K562 (cell line): ENCODE measurements around the gene CCDC68. TPM values are rescaled to one million over a fixed set of nuclear protein-coding genes. Genes with fewer than 3 reads are reported as not detected.

Source experiments
- ATAC-seq: fragments of 200-7000 bp; cut with Tn5 transposase; 3 replicates; pipeline ENCODE4 v1.9.1; 2020; ENCODE audit warnings: moderate library complexity
- BruUV-seq: library from RNA; stranded (reverse); fragments of 400-500 nt; replicated peaks from 2 replicates; lab custom pipeline; 2021; lab: Mats Ljungman, UMichigan
- CTCF ChIA-PET: fragments of 300-600 bp; formaldehyde crosslinking; extraction: SDS; loops from one replicate; lab custom pipeline; 2021; ENCODE audit warnings: low intra/inter-chr PET ratio; lab: Yijun Ruan, JAX
- POLR2A ChIA-PET: fragments of 300-600, 350-650 bp; sonication (Branson Sonifier 250); formaldehyde crosslinking; extraction: SDS; loops from one replicate; lab custom pipeline; 2021; ENCODE audit warnings: antibody characterized with exemption, inconsistent platforms; lab: Yijun Ruan, JAX
- DNase-seq, 4 experiments: peaks; one replicate each; pipeline versions ENCODE4 v3.0.0 to v3.0.0-alpha.2; 2011 to 2018; ENCODE audit warnings: low spot score in 3 of 4, mixed read lengths in 3 of 4; ENCODE audit errors: extremely low read depth in 1 of 4
- FAIRE-seq: peaks from 2 replicates; lab custom pipeline; 2011; peaks lifted over from hg19 to GRCh38; lab: Jason Lieb, UNC
- H2AFZ ChIP-seq: 2 replicates; pipeline ENCODE4 v1.6.0; 2011; ENCODE audit warnings: low read depth, low read length, control low read depth, inconsistent platforms
- H3K27ac ChIP-seq: fragments of 200-600 bp; 3 replicates; pipeline ENCODE4 v1.8.0; 2011; ENCODE audit warnings: low read depth, mild to moderate bottlenecking, control low read depth, inconsistent platforms, low read length, moderate library complexity, mixed read lengths; ENCODE audit errors: extremely low read depth
- H3K27me3 ChIP-seq, 2 experiments: fragments of 300-600 bp in 1 of 2; 2 replicates in 1 of 2; 3 replicates in 1 of 2; pipeline versions ENCODE4 v1.6.0 to v1.8.0; 2011; ENCODE audit warnings: inconsistent platforms in 2 of 2, low read length in 2 of 2, mild to moderate bottlenecking in 1 of 2, mixed read lengths in 1 of 2, moderate library complexity in 1 of 2; ENCODE audit not compliant: control insufficient read depth in 2 of 2, insufficient read depth in 2 of 2
- H3K36me3 ChIP-seq: fragments of 300-600 bp; 3 replicates; pipeline ENCODE4 v1.8.0; 2011; ENCODE audit warnings: mild to moderate bottlenecking, low read length, inconsistent platforms; ENCODE audit not compliant: control insufficient read depth, insufficient read depth
- H3K4me1 ChIP-seq, 2 experiments: fragments of 200-600 bp in 1 of 2; replicated peaks in 1 of 2; 2 replicates in 1 of 2; 3 replicates in 1 of 2; pipeline versions ENCODE4 v1.5.1 to v1.8.0; 2011; ENCODE audit warnings: inconsistent platforms in 2 of 2, low read length in 2 of 2, mild to moderate bottlenecking in 1 of 2, mixed read lengths in 1 of 2, moderate library complexity in 1 of 2; ENCODE audit not compliant: control insufficient read depth in 2 of 2, insufficient read depth in 2 of 2
- H3K4me2 ChIP-seq: 2 replicates; pipeline ENCODE4 v1.6.1; 2011; ENCODE audit warnings: low read length, control low read depth, inconsistent platforms, mixed read lengths; ENCODE audit not compliant: insufficient read depth
- H3K4me3 ChIP-seq: fragments of 200-600 bp; sonication (generic), shearing (Covaris generic); 2 replicates; pipeline ENCODE4 v1.5.1; 2016; ENCODE audit warnings: control low read depth, inconsistent platforms
- H3K79me2 ChIP-seq: fragments of 200-600 bp; 3 replicates; pipeline ENCODE4 v1.8.0; 2011; ENCODE audit warnings: low read length, inconsistent platforms; ENCODE audit not compliant: control insufficient read depth, insufficient read depth
- H3K9ac ChIP-seq, 2 experiments: 2 replicates each; pipeline versions ENCODE4 v1.6.0 to v1.6.1; 2011; ENCODE audit warnings: low read depth in 2 of 2, low read length in 2 of 2, control low read depth in 1 of 2, inconsistent platforms in 1 of 2, mild to moderate bottlenecking in 1 of 2, mixed read lengths in 1 of 2; ENCODE audit not compliant: insufficient read depth in 1 of 2
- H3K9me1 ChIP-seq: one replicate; pipeline ENCODE4 v1.6.0; 2011; ENCODE audit warnings: inconsistent platforms, mild to moderate bottlenecking, low read length, moderate library complexity; ENCODE audit not compliant: control insufficient read depth, insufficient read depth
- H3K9me3 ChIP-seq: replicated peaks from 2 replicates; pipeline ENCODE4 v1.5.1; 2011; ENCODE audit warnings: low read depth, low read length, inconsistent platforms; ENCODE audit not compliant: control insufficient read depth, insufficient read depth
- H4K20me1 ChIP-seq: replicated peaks from 2 replicates; pipeline ENCODE4 v1.6.1; 2011; ENCODE audit warnings: low read length, inconsistent platforms, mixed read lengths; ENCODE audit not compliant: control insufficient read depth, insufficient read depth
- ARID1B ChIP-seq: fragments of 450-650 bp; IDR thresholded peaks from 2 replicates; pipeline ENCODE4 v1.6.1; 2016; ENCODE audit warnings: antibody characterized with exemption, mild to moderate bottlenecking, inconsistent platforms
- EP300 ChIP-seq: IDR thresholded peaks from 2 replicates; pipeline ENCODE4 v1.6.1; 2012; ENCODE audit warnings: low read length, improper control_type of control experiment
- FOSL1 ChIP-seq: fragments of 200-800 bp; sonication (Bioruptor generic); conservative IDR thresholded peaks from 2 replicates; pipeline ENCODE4 v1.6.1; 2016; ENCODE audit warnings: missing genetic modification characterization, missing compliant biosample characterization
- GTF2E2 ChIP-seq: fragments of 200-800 bp; sonication (Bioruptor generic); IDR thresholded peaks from 2 replicates; pipeline ENCODE4 v1.6.1; 2016; ENCODE audit warnings: missing genetic modification characterization, missing compliant biosample characterization
- JUND ChIP-seq, 2 experiments: IDR thresholded peaks; 2 replicates in 1 of 2; 3 replicates in 1 of 2; pipeline ENCODE4 v1.6.1; 2011; ENCODE audit warnings: borderline replicate concordance in 2 of 2, low read depth in 2 of 2, low read length in 2 of 2, improper control_type of control experiment in 1 of 2, missing biosample characterization in 1 of 2, missing genetic modification characterization in 1 of 2, missing genetic modification reagents in 1 of 2
- KLF16 ChIP-seq: IDR thresholded peaks from 2 replicates; pipeline ENCODE4 v1.6.1; 2016; ENCODE audit warnings: antibody characterized with exemption
- RFX1 ChIP-seq: fragments of 450-650 bp; IDR thresholded peaks from 2 replicates; pipeline ENCODE4 v1.6.1; 2016; ENCODE audit warnings: mild to moderate bottlenecking, moderate library complexity
- TAL1 ChIP-seq: fragments of 450-650 bp; IDR thresholded peaks from 2 replicates; pipeline ENCODE4 v1.6.1; 2016; ENCODE audit warnings: mild to moderate bottlenecking
- TCF7 ChIP-seq: sonication (generic); IDR thresholded peaks from 2 replicates; pipeline ENCODE4 v1.6.1; 2016; ENCODE audit warnings: antibody characterized with exemption, borderline replicate concordance
- ZNF23 ChIP-seq: fragments of 250-450 bp; sonication (Bioruptor Pico); IDR thresholded peaks from 2 replicates; pipeline ENCODE4 v1.4.0; 2020; ENCODE audit warnings: mild to moderate bottlenecking
- WGBS: fragments of 100-300 bp; shearing (Covaris generic); methylation state at CpG from one replicate; pipeline ENCODE4 v1.1.6; 2016; ENCODE audit warnings: low coverage, mixed read lengths; ENCODE audit not compliant: insufficient coverage; ENCODE audit errors: missing lambda C conversion rate; 5-methylcytosine and 5-hydroxymethylcytosine counted together
- in situ Hi-C: fragments of 300-500 bp; cut with MboI; formaldehyde crosslinking; loops from 4 replicates; pipeline ENCODE4 v1.15.0; 2018; ENCODE audit warnings: inconsistent platforms, mixed read lengths
- intact Hi-C: fragments of 100-400 bp; cut with micrococcal nuclease; formaldehyde crosslinking; loops from 2 replicates; pipeline ENCODE4 v1.14.2; 2022
- polyA plus RNA-seq, 8 experiments: library from polyadenylated mRNA; depleted of rRNA in 4 of 8; stranded (reverse) in 5 of 8; unstranded in 3 of 8; fragments of >200 nt; fragmentation: Nextera tagmentation in 2 of 8; fragmentation: Illumina TruSeq in 1 of 8; extraction: Ambion mirVana in 2 of 8; extraction: Trizol in 1 of 8; gene quantifications; 2 replicates each; pipeline versions ENCODE4 v1.2.1 to v1.2.3, GENCODE V29; 2011 to 2014; ENCODE audit warnings: inconsistent platforms in 1 of 8, missing spikeins in 1 of 8
- total RNA-seq, 7 experiments: library from RNA; depleted of rRNA in 6 of 7; stranded (reverse); fragments of >200 nt in 6 of 7; fragmentation: Illumina TruSeq in 2 of 7; extraction: Trizol in 2 of 7; gene quantifications; 2 replicates each; pipeline versions ENCODE4 v1.2.1 to v1.2.3, GENCODE V29; 2011 to 2021; ENCODE audit warnings: low replicate concordance in 1 of 7
- TF ChIP-seq, protein P1 (sequence below): IDR thresholded peaks from 2 replicates; pipeline ENCODE4 v1.6.1; 2014; ENCODE audit warnings: antibody characterized with exemption
- TF ChIP-seq, protein P2 (sequence below), 2 experiments: fragments of 450-650 bp; IDR thresholded peaks; 2 replicates each; pipeline ENCODE4 v1.6.1; 2018; ENCODE audit warnings: mild to moderate bottlenecking in 2 of 2, low read depth in 1 of 2; ENCODE audit not compliant: partially characterized antibody in 2 of 2
- TF ChIP-seq, protein P3 (sequence below): fragments of 250-450 bp; sonication (Bioruptor Pico); IDR thresholded peaks from 2 replicates; pipeline ENCODE4 v1.4.0; 2020; ENCODE audit warnings: mild to moderate bottlenecking

CCDC68 gene
- total and polyA plus RNA-seq, 9 of the 15 experiments (the other 6 are each of a cell fraction or from before 2014, with no cell fraction given) = 0.28 to 4.5 (median 1.4) TPM

DNA sequence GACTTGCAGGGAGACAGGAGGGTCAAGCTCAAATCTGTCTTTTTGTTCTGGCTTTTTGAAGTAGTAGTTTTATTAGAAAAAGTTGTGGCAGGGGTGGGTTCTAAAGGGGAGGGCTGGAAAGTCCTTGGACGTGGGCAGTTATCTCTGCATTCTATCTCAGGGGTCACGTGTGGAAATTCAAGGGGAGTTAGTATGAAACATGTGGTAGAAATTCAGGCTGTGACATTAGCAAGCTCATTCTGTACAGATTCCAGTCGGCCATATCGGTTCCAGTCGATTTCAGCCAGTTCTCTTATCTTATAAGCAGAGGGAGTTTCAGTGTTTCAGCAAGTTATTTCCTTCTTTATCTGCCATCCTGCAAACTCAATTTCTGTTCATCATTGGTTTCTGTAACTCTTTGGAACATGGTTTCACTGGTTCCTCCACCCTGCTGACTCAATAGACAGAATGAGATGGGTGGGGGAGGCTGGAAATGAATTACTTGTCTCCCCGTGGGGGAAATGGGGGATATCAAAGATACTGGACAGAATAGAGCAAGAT is 78.0 kb downstream of the CCDC68 start (continued):
- TF ChIP-seq ARID1B (peak; percentile 65), EP300 (peak; percentile 54; the same call in 1 of the 2 replicates), TAL1 (peak; percentile 30; the same call in 1 of the 2 replicates), KLF16 (0 out of 2 replicates have a peak, but pooled peaks have one; percentile 18), JUND (IDR thresholded peaks at IDR 0.05; ENCODE audit: borderline replicate concordance, low read depth, low read length) (0 out of 2 replicates have a peak, but pooled peaks have one; percentile 9), JUND (tag; IDR thresholded peaks at IDR 0.05; ENCODE audit: borderline replicate concordance, low read depth, low read length) (no peak)
- TF ChIP-seq, protein P1, sequence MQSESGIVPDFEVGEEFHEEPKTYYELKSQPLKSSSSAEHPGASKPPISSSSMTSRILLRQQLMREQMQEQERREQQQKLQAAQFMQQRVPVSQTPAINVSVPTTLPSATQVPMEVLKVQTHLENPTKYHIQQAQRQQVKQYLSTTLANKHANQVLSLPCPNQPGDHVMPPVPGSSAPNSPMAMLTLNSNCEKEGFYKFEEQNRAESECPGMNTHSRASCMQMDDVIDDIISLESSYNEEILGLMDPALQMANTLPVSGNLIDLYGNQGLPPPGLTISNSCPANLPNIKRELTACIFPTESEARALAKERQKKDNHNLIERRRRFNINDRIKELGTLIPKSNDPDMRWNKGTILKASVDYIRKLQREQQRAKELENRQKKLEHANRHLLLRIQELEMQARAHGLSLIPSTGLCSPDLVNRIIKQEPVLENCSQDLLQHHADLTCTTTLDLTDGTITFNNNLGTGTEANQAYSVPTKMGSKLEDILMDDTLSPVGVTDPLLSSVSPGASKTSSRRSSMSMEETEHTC = no peak

DNA sequence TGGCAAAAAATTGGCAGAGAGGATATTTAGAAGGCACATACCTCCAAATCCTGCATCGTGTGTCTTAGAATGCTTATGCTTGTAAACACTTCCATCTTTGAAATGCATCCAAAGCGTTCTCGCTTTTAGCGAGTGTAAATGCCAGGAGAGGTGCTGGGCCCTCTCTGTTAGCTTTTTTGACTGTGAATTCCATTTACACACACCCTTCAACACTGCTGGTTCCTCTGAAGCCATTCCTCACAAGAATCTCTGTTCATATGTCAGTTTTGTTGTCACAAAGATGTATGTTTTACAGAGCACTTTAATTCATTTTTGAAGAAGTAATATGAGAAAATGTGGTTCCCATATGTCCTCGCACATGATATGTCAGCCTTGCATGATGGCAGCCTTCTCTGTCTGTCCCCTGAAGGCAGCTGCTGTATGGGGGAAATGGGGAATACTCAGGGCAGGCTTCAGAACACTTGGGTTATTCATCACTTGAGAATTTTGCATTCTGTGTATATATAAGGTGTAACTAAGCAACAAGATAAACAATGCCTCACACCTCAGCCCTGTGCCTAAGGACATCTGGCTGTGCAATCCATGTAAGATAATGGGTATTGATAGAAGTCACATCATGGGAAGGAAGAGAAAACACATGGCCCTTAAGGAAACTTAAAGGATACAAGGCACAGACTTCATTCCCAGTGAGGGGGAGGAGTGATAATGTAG is 78.7 kb downstream of the CCDC68 start:
- DNase-seq = peak in 1 of 4 experiments; percentile 8
- Histone ChIP-seq H3K4me1 (peaks cover 0 to 13% of the 10 kb centered on the region in 2 experiments; a peak in 2 of 5 replicates), H3K27ac (no peak overlapping the region), H3K4me3 (no peak overlapping the region), H3K9me3 (no peaks in the 10 kb centered on the region), H3K9ac (no peak overlapping the region), H3K36me3 (no peaks in the 10 kb centered on the region), H3K79me2 (no peaks in the 10 kb centered on the region), H2AFZ (no peak overlapping the region), H3K27me3 (no peaks in the 10 kb centered on the region), H3K4me2 (no peak overlapping the region), H4K20me1 (no peaks in the 10 kb centered on the region), H3K9me1 (no peaks in the 10 kb centered on the region)
- in situ Hi-C loops = no loop called here
- no TSS peak for BruUV-seq
- TF ChIP-seq FOSL1 (tag) (peak; percentile 49), TCF7 (no peak), RFX1 (peak; percentile 59), ZNF23 (no peak), GTF2E2 (no peak)
- TF ChIP-seq, protein P2, sequence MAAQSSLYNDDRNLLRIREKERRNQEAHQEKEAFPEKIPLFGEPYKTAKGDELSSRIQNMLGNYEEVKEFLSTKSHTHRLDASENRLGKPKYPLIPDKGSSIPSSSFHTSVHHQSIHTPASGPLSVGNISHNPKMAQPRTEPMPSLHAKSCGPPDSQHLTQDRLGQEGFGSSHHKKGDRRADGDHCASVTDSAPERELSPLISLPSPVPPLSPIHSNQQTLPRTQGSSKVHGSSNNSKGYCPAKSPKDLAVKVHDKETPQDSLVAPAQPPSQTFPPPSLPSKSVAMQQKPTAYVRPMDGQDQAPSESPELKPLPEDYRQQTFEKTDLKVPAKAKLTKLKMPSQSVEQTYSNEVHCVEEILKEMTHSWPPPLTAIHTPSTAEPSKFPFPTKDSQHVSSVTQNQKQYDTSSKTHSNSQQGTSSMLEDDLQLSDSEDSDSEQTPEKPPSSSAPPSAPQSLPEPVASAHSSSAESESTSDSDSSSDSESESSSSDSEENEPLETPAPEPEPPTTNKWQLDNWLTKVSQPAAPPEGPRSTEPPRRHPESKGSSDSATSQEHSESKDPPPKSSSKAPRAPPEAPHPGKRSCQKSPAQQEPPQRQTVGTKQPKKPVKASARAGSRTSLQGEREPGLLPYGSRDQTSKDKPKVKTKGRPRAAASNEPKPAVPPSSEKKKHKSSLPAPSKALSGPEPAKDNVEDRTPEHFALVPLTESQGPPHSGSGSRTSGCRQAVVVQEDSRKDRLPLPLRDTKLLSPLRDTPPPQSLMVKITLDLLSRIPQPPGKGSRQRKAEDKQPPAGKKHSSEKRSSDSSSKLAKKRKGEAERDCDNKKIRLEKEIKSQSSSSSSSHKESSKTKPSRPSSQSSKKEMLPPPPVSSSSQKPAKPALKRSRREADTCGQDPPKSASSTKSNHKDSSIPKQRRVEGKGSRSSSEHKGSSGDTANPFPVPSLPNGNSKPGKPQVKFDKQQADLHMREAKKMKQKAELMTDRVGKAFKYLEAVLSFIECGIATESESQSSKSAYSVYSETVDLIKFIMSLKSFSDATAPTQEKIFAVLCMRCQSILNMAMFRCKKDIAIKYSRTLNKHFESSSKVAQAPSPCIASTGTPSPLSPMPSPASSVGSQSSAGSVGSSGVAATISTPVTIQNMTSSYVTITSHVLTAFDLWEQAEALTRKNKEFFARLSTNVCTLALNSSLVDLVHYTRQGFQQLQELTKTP (IDR thresholded peaks at IDR 0.05; ENCODE audit: low read depth in 1 of 2, partially characterized antibody in 2 of 2) = no peak
- TF ChIP-seq, protein P3, sequence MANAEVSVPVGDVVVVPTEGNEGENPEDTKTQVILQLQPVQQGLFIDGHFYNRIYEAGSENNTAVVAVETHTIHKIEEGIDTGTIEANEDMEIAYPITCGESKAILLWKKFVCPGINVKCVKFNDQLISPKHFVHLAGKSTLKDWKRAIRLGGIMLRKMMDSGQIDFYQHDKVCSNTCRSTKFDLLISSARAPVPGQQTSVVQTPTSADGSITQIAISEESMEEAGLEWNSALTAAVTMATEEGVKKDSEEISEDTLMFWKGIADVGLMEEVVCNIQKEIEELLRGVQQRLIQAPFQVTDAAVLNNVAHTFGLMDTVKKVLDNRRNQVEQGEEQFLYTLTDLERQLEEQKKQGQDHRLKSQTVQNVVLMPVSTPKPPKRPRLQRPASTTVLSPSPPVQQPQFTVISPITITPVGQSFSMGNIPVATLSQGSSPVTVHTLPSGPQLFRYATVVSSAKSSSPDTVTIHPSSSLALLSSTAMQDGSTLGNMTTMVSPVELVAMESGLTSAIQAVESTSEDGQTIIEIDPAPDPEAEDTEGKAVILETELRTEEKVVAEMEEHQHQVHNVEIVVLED (CRISPR knock-in tag) = no peak
- intact Hi-C loops = no loop called here
- ChIA-PET POLR2A (no interaction called here), CTCF (no interaction called here)
- 34% methylated on average over 5 of the region's 5 CpGs for WGBS
- no peak for ATAC-seq
- no peak for FAIRE-seq
